Ascending aorta (tissue), 2 donors: Measurements from ENCODE around the gene FCER1G. TPM values are rescaled to one million over a fixed set of nuclear protein-coding genes. Genes with fewer than 3 reads are reported as not detected.
A peak's percentile ranks its signal among the peaks of the same experiment; 100 is the strongest.

Experiments used
- DNase-seq, 2 donors: peaks; one replicate each; pipeline ENCODE4 v3.0.0-alpha.2; 2019; ENCODE audit warnings: low spot score in 2 of 2
- H3K27ac ChIP-seq, 2 donors: fragments of 200-600 bp; sonication (generic); one replicate each; pipeline ENCODE4 v1.5.1; 2016 to 2017; ENCODE audit warnings: mild to moderate bottlenecking in 1 of 2
- H3K27me3 ChIP-seq: fragments of 200-600 bp; sonication (generic); one replicate; pipeline ENCODE4 v1.5.1; 2017
- H3K36me3 ChIP-seq, 2 donors: fragments of 200-600 bp; sonication (generic); one replicate each; pipeline ENCODE4 v1.5.1; 2016
- H3K4me1 ChIP-seq, 2 donors: fragments of 200-600 bp; sonication (generic); one replicate each; pipeline ENCODE4 v1.5.1; 2016 to 2017; ENCODE audit warnings: mild to moderate bottlenecking in 1 of 2
- H3K4me3 ChIP-seq, 2 donors: fragments of 200-600 bp; sonication (generic); one replicate each; pipeline ENCODE4 v1.5.1; 2016 to 2017; ENCODE audit warnings: mild to moderate bottlenecking in 1 of 2
- H3K9me3 ChIP-seq, 2 donors: fragments of 200-600 bp; sonication (generic); one replicate each; pipeline ENCODE4 v1.5.1; 2016
- CTCF ChIP-seq, 3 experiments: fragments of 200-600 bp in 2 of 3; fragments of 450-650 bp in 1 of 3; sonication (generic) in 2 of 3; IDR thresholded peaks; one replicate each; pipeline ENCODE4 v1.5.1; 2016 to 2019; ENCODE audit warnings: antibody characterized with exemption in 3 of 3, mild to moderate bottlenecking in 1 of 3, moderate library complexity in 1 of 3
- intact Hi-C: fragments of 100-400 bp; cut with DNase I; formaldehyde crosslinking; loops from one replicate; pipeline ENCODE4 v1.15.1; 2023
- total RNA-seq: library from RNA; depleted of rRNA; stranded (reverse); fragments of >200 nt; gene quantifications from one replicate; pipeline ENCODE4 v1.1.0, GENCODE V29; 2016

FCER1G gene
- total RNA-seq, 1 donor from 2014 or later: 69.9 TPM

GRCh38 chr1:161258439-161259344, 43.6 kb downstream of the FCER1G start, which contains the start of gene PCP4L1:
TSS of gene PCP4L1 (plus strand) at chr1:161258745. CDS start at chr1:161258975, 230 bp downstream.
- H3K4me3 ChIP-seq: peak within 1 kb of the TSS; percentile 45 to 51
- H3K36me3 ChIP-seq: no peaks in the 10 kb centered on the region
- H3K9me3 ChIP-seq: peaks cover 0 to 5% of the 10 kb centered on the region in 2 donors
- TF ChIP-seq CTCF (IDR thresholded peaks at IDR 0.05): no peak
- no peak for DNase-seq
- H3K4me1 ChIP-seq: peaks cover 0 to 5% of the 10 kb centered on the region in 2 donors
- H3K27me3 ChIP-seq: no peaks in the 10 kb centered on the region
- H3K27ac ChIP-seq: no peak within 1 kb of the TSS
- intact Hi-C loops: no loop called here

GRCh38 chr1:161259345-161259702, 44.2 kb downstream of the FCER1G start:
- H3K4me1 ChIP-seq: peaks cover 0 to 5% of the 10 kb centered on the region in 2 donors
- H3K27ac ChIP-seq: no peak overlapping the region
- peaks cover 0 to 5% of the 10 kb centered on the region in 2 donors for H3K9me3 ChIP-seq
- H3K36me3 ChIP-seq: no peaks in the 10 kb centered on the region
- no peaks in the 10 kb centered on the region for H3K27me3 ChIP-seq
- no peak for TF ChIP-seq CTCF (IDR thresholded peaks at IDR 0.05)
- no peak for DNase-seq
- intact Hi-C loops: no loop called here
- no peak overlapping the region for H3K4me3 ChIP-seq

- Histone ChIP-seq H3K9me3 (peaks cover 0 to 5% of the 10 kb centered on the region in 2 donors), H3K4me3 (no peak overlapping the region), H3K36me3 (no peaks in the 10 kb centered on the region), H3K27ac (no peak overlapping the region), H3K4me1 (peaks cover 0 to 5% of the 10 kb centered on the region in 2 donors), H3K27me3 (no peaks in the 10 kb centered on the region)
- intact Hi-C loops: no loop called here
- no peak for TF ChIP-seq CTCF (IDR thresholded peaks at IDR 0.05)
- DNase-seq: no peak
These were observed 44.7 kb downstream of the FCER1G start for GRCh38 chr1:161259765-161260164.

GRCh38 chr1:161260376-161261260, 45.5 kb downstream of the FCER1G start:
- no peak for TF ChIP-seq CTCF (IDR thresholded peaks at IDR 0.05)
- peaks cover 0 to 5% of the 10 kb centered on the region in 2 donors for H3K9me3 ChIP-seq
- H3K27ac ChIP-seq: no peak overlapping the region
- H3K27me3 ChIP-seq: no peaks in the 10 kb centered on the region
- intact Hi-C loops: no loop called here
- no peaks in the 10 kb centered on the region for H3K36me3 ChIP-seq
- no peak overlapping the region for H3K4me3 ChIP-seq
- peaks cover 0 to 5% of the 10 kb centered on the region in 2 donors for H3K4me1 ChIP-seq
- DNase-seq: no peak

- no peak for DNase-seq
- intact Hi-C loops: no loop called here
- no peaks in the 10 kb centered on the region for H3K27me3 ChIP-seq
- no peak overlapping the region for H3K27ac ChIP-seq
- H3K9me3 ChIP-seq: peaks cover 0 to 5% of the 10 kb centered on the region in 2 donors
- TF ChIP-seq CTCF (IDR thresholded peaks at IDR 0.05): no peak
- no peak overlapping the region for H3K4me3 ChIP-seq
- no peaks in the 10 kb centered on the region for H3K36me3 ChIP-seq
- H3K4me1 ChIP-seq: peaks cover 0 to 5% of the 10 kb centered on the region in 2 donors
These were observed 46.5 kb downstream of the FCER1G start for GRCh38 chr1:161261261-161262235.
